ENCODE measurements around the gene KRTAP19-4.
"Not testable (repeated sequence)": the region's sequence is repeated elsewhere in the genome, so short reads cannot be mapped to it uniquely, and the experiment has no call there.

Gene KRTAP19-4, protein sequence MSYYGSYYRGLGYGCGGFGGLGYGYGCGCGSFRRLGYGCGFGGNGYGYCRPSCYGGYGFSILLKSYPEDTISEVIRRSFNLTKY

DNA sequence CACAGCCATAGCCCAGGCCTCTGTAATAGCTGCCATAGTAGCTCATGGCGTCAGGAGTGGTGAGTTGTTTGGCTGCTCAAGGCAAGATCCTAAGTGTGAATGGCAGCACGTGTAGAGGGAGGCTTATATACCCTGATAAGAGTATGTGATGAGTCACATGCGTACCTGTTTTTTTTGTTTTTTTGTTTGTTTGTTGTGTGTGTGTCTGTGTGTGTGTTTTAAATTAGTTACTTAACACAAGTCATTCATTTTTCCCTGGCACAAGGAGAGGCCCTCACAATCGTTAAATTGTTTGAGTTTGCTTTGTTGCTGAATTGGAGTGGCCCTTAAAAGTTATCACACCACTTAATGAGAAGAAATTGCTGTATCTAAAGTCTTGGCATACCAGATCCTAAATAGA is at the start of gene KRTAP19-4:
Gene KRTAP19-4, minus strand, starts transcription at position 101 of the 400 bp plus-strand sequence. Its CDS starts 55 bp downstream, at position 46.
- no peak for DNase-seq

DNA sequence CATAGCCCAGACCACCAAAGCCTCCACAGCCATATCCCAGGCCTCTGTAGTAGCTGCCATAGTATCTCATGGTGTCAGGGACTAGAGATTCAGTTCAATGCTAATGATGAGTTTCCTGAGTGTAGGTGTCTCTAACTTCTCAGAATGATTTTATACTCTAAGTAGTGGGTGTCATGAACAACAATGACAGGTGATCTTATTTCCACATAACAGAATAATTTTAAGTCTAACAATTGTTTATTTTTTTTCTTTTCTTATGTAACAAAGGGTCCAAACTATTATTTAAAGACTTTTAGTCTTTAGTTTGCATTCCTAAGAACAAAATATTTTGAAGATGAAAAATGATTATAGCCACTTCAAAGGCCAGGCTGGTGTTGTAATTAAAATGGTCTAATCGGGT is 44.8 kb upstream of the KRTAP19-4 start, which contains the start of gene KRTAP19-6:
Gene KRTAP19-6, minus strand, starts transcription at position 101 of the 400 bp plus-strand sequence. Its CDS starts 31 bp downstream, at position 70.
- DNase-seq = no peak

DNA sequence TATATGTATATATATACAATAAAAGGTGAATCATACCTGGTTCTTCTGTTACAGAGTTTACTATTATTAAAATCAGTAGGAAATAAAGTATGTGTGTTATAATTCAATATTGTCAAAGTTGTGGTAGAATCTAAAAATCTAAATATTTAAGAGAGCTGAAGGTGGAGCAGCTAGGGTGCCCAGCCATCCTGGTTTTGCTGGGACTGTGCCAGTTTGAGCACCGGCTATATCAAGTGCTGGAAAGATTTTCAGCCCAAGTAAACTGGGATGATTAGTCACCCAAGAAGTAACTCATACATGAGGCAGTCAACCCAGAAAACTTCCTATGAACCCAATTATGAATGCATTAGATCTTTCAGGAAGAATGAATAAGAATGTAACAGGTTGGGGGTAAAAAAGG is 21.9 kb upstream of the KRTAP19-4 start:
- no peak for DNase-seq

DNA sequence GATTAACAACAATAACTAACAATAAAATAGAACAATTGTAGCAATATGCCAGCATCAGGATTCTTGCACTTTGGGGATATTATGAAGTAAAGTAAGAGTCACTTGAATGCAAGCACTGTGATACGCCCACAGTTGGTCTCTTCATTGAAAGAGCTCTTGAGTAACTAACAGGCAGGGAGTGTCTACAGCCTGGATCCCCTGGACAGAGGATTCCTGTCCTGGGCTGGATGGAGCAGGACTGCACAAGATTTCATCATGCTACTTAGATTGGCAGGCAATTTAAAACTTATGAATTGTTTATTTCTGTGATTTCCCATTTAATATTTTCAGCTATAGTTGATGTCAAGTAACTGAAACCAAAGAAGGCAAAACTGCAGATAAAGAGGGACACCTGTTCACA is 18.7 kb upstream of the KRTAP19-4 start:
- no peak for DNase-seq

DNA sequence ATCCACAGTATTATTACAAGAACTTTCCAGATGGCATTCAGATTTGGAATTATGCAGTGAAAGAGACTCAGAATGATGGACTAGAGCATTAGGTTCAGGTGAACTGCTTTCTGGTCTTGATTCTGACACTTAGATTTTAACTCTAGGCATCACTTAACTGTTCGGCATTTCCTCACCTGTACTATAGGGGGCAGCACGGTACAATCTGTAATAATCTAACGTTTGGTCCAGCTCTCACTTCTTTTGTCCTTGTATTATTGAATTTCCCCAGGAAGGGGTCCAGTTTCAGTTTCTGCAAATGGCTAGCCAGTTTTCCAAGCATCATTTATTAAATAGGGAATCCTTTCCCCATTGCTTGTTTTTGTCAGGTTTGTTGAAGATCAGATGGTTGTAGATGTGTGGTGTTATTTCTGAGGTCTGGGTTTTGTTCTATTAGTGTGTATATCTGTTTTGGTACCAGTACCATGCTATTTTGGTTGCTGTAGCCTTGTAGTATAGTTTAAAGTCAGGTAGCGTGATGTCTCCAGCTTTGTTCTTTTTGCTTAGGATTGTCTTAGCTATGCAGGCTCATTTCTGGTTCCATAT is 8.7 kb upstream of the KRTAP19-4 start:
- DNase-seq = not testable (repeated sequence)

DNA sequence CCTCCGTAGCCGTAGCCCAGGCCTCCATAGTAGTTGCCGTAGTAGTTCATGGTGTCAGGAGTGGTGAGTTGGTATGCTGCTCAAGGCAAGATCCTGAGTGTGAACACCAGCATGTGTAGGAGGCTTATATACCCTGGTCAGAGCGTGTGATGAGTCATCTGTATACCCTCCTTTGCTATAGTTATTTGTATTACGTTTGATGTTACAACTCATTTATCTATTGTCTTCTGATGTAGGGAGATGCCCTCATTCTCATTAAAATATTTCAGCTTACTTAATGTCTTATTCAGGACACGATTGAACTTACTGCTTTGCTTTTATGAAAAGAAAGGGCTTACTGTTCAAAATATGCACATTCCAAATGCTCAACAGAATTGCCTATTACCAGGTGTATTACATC is 5.1 kb upstream of the KRTAP19-4 start, which contains the start of gene KRTAP19-5:
Gene KRTAP19-5, minus strand, starts transcription at position 101 of the 400 bp plus-strand sequence. Its CDS starts 51 bp downstream, at position 50.
- DNase-seq = no peak

DNA sequence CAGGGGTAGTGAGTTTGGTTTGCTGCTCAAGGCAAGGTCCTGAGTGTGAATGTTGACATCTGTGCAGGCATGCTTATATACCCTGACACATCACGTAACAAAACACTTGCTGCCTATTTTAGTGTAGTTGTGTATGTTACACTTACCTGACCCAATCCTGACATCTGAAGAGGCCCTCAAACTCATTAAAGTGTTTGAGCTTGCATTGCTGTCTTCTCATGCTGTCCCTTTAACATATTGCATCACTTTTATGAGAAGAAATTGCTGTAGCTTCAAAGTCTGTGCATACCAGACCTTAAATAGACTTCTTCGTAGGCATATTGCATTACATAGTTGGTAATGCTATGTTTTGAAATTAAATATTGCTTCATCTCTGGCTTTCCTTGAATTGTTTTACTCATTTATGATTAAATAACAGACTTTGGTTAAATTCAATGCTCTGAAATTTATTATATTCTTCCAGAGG is 5.0 kb downstream of the KRTAP19-4 start, which contains the start of gene KRTAP19-3:
Gene KRTAP19-3, minus strand, starts transcription at position 51 of the 466 bp plus-strand sequence. CDS start 56 bp downstream, outside the sequence.
- DNase-seq = no peak

DNA sequence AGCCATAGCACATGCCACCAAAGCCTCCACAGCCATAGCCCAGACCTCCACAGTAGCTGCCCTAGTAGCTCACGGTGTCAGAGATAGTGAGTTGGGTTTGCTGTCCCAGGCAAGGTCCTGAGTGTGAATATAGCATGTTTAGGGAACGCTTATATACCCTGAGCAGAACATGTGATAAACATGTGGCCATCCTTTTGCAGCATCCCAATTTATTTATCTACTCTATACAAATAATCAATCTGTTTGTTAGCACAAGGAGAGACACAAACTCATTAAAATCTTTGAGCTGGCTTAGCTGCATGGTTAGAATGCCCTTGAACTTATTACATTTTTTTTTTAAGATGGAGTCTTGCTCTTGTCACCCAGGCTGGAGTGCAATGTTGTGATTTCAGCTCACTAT is 9.6 kb downstream of the KRTAP19-4 start, which contains the start of gene KRTAP19-2:
Gene KRTAP19-2, minus strand, starts transcription at position 101 of the 400 bp plus-strand sequence. Its CDS starts 88 bp downstream, at position 13.
- no peak for DNase-seq

DNA sequence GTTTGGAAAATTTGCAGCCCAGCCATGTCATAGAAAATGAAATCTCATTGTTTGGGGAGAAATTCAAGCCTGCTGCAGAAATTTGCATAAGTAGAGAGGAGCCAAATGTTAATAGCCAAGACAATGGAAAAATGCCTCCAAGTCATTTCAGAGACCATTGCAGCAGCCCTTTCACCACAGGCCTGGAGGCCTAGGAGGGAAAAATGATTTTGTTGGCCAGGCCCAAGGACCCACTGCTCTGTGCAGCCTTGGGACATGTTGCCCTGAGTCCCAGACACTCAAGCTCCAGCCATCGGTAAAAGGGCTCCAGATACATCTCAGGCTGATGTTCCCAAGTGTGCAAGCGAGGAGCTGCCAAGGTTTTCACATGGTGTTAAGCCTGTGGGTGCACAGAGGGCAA is 10.8 kb downstream of the KRTAP19-4 start:
- DNase-seq = no peak

DNA sequence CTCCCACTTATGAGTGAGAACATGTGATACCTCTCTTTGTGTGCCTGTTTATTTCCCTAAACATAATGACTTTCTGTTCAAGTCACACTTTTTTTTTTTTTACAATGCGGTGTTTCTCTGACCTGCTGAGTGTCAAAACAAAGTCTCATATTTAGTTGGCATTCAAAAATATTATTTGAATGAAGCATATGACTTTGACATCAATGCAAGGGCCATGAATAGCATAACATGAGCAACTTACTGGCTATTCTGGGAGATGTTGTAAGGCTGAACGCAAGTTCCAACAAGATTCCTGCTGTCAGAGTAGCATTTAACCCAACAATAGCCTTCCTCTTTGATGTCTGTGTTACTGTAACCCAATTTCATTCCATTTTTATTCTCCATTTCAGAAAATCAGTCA is 14.8 kb downstream of the KRTAP19-4 start:
- no peak for DNase-seq

DNA sequence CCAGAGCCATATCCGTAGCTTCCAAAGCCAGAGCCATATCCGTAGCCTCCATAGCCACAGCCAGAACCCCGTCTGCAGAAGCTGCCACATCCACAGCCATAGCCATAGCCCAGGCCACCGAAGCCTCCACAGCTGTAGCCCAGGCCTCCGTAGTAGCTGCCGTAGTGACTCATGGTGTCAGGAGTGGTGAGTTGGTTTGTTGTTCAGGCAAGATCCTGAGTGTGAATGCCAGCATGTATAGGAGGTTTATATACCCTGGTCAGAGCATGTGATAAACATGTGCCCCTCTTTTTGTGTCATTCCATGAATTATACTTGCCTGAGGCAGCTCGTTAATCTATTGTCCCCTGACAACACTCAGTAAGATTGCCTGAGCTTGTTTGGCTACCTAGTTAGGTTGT is 16.8 kb downstream of the KRTAP19-4 start, which contains the start of gene KRTAP19-1:
Gene KRTAP19-1, minus strand, starts transcription at position 223 of the 400 bp plus-strand sequence. Its CDS starts 50 bp downstream, at position 173.
- DNase-seq = no peak

DNA sequence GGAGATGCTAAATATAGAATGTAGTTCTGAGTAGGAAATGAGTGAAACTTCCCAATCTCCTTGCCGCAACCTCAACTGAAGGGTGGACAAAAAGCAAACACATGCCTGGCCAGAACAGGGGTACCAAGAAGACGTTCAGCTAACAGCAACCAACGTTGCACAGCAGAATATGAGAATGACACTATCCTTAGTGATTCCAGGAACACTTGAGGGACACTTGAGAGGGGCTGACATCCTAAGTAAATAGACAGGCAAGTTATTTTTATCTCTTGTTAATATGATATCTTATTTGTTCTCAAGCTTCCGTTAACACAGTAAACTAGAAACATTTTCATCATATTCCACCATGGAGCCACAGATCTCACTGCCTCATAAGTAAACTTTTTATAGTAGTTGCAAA is 17.7 kb downstream of the KRTAP19-4 start:
- no peak for DNase-seq

DNA sequence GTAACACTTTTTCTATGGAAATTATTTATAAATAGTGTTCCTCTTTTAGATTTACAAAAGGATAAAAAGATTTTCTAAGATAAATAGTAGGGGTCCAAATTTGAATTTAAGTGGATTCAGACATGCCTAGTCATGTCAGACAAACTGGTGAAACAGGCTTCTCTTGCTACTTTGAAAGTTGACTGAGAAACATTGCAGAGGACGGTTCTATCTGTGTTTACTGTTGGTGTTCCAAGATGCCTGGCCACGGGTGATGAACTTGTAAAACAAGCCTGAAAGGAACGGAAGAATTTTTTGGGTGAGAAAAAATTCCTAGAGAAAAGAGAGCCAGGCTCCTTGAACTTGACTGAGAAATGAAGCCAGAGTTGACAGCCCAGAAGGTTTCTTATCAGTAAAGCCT is 19.0 kb downstream of the KRTAP19-4 start:
- DNase-seq = no peak

DNA sequence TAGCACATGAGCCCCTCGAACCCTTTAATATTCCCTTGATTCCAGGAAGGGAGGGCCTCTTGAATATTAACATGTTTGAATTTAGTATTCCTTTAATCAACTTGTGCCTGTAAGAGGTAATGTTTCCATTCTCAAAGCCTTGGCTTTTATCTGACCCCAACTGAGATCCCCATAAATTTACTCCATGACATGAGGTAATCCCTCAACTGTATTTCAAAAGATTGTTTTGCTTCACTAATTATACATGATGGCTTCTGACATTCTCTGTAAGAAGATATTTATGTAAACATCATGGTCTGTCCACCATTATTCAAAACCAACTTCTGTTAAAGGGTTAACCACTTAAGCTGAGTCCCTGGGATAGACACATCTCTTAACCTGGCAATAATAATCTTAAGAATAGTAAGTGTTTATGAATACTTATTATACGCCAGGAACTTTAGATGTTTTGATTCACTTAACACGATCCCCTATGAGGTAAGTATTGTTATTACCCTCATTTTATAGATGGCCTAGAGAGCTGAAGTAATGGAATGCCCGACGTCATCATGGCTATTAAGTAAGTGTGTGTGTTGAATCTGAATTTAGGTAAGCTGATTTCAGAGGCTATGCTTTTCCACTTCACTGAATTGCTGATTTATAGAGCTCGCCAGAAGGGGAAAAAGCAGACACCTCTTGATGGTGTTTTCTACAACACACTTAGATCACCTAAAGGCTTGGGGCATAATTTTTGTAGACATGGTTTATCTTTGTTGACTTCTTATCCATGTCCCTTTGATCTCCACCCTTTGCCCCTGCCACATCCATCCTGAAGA is 27.9 kb downstream of the KRTAP19-4 start:
- DNase-seq = no peak

DNA sequence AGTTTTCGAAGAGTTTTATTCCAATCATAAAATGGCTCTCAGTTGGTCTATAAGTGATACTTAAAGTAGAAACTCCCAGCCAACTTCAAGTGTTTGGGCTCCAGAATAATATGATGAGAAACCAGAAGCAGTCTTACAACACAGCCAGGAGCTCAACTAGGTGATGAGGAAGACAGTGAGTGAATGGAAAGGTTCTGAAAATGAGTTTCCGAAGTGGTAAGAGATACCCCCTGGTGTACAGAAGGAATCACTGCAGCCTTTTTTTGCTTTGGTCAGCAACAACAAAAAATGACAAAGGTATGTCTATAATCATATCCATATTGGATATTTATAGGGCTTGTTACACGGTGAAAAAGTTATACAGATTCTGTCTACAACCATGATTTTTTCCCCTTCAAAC is 33.3 kb downstream of the KRTAP19-4 start:
- no peak for DNase-seq

DNA sequence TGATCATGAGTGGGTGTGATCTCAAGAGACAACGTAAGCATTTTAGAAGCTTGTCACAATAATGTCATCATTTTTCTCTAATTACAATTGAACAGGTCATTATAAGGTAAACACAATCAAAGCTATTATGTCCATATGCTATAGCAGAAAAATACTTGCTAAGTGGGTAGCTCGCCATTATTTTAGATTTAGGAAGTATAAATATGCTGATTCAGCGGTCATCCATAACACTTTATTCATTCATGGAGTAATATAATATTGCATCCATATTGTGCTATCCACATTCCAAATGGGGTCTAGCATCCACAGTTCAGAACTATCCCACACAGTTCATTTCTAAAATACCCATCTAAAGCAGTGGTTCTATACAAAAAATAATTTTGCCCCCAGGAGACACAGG is 48.5 kb downstream of the KRTAP19-4 start:
- no peak for DNase-seq

DNA sequence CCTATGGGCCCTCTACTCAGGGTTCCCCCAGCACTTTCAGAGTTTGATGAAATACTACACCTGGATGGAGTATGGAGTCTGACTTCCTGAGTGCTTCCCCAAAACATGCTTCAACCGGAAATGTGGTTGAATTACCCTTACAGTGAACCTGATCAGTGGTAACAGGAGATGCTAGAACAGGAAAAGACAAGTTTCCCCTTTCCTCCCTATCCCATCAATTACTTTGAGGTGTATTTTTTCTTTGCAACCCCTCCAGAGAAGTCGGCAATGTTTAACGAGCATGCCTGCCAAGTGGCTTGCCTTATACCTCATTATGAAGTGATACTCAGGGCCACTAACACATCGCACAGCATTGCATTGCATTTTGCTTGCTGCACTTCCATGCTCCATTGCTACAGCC is 49.9 kb downstream of the KRTAP19-4 start:
- DNase-seq = no peak

Data from stimulated activated CD4-positive, alpha-beta T cell treated with anti-CD3 and anti-CD28 coated beads, Interleukin-12 subunit alpha, Interleukin-12 subunit beta, amount 100 ng/mL, for 4 hours (primary cell).